Tibial nerve (tissue), 4 donors: ENCODE results near the gene SEL1L3. TPM values are rescaled to one million over a fixed set of nuclear protein-coding genes. Genes with fewer than 3 reads are reported as not detected.
A peak's percentile ranks its signal among the peaks of the same experiment; 100 is the strongest.

Experiments
- DNase-seq, 2 donors: peaks; one replicate each; pipeline ENCODE4 v3.0.0-alpha.2; 2019; ENCODE audit warnings: low spot score in 2 of 2
- H3K27ac ChIP-seq, 4 donors: fragments of 200-600 bp; sonication (generic) in 3 of 4; one replicate each; pipeline ENCODE4 v1.5.1; 2017 to 2019; ENCODE audit warnings: mild to moderate bottlenecking in 1 of 4
- H3K27me3 ChIP-seq, 2 donors: fragments of 200-600 bp; sonication (generic) in 1 of 2; one replicate each; pipeline versions ENCODE4 v1.5.1 to v1.6.0; 2017 to 2019
- H3K36me3 ChIP-seq, 3 donors: fragments of 200-600 bp; sonication (generic); one replicate each; pipeline ENCODE4 v1.5.1; 2018 to 2019
- H3K4me1 ChIP-seq, 4 donors: fragments of 200-600 bp; sonication (generic) in 3 of 4; one replicate each; pipeline ENCODE4 v1.5.1; 2017 to 2019
- H3K4me3 ChIP-seq, 4 donors: fragments of 200-600 bp; sonication (generic) in 3 of 4; one replicate each; pipeline ENCODE4 v1.5.1; 2017 to 2019; ENCODE audit warnings: mild to moderate bottlenecking in 1 of 4, moderate library complexity in 1 of 4
- H3K9me3 ChIP-seq, 4 donors: fragments of 200-600 bp; sonication (generic) in 3 of 4; one replicate each; pipeline ENCODE4 v1.5.1; 2017 to 2019
- EP300 ChIP-seq, 2 donors: sonication (generic); formaldehyde crosslinking; IDR thresholded peaks; one replicate each; pipeline ENCODE4 v1.6.1; 2017; ENCODE audit warnings: antibody characterized with exemption in 2 of 2, mild to moderate bottlenecking in 1 of 2
- POLR2A ChIP-seq, 2 donors: fragments of 450-650 bp; IDR thresholded peaks; one replicate each; pipeline ENCODE4 v1.6.1; 2017; ENCODE audit warnings: antibody characterized with exemption in 2 of 2, mild to moderate bottlenecking in 2 of 2, moderate library complexity in 2 of 2
- WGBS, 2 donors: methylation state at CpG; one replicate each; pipeline ENCODE4 v1.1.5; 2018; 5-methylcytosine and 5-hydroxymethylcytosine counted together
- total RNA-seq, 4 donors: library from RNA; depleted of rRNA; stranded (reverse); fragments of >200 nt; gene quantifications; one replicate each; pipeline ENCODE4 v1.1.0, GENCODE V29; 2016
- TF ChIP-seq, protein P1 (sequence below), 5 experiments: fragments of 200-600 bp in 3 of 5; fragments of 450-650 bp in 2 of 5; sonication (generic) in 3 of 5; IDR thresholded peaks; one replicate each; pipeline ENCODE4 v1.5.1; 2016 to 2019; ENCODE audit warnings: antibody characterized with exemption in 5 of 5, mild to moderate bottlenecking in 3 of 5, moderate library complexity in 2 of 5

Gene SEL1L3
- total RNA-seq, 4 donors from 2014 or later, result 8.7 to 19.0 (median 11.1) TPM

- peaks cover 0 to 3% (median 0%) of the 10 kb centered on the region in 4 donors for H3K4me1 ChIP-seq
- TF ChIP-seq POLR2A (IDR thresholded peaks at IDR 0.05) (no peak), EP300 (IDR thresholded peaks at IDR 0.05) (no peak)
- TF ChIP-seq, protein P1, sequence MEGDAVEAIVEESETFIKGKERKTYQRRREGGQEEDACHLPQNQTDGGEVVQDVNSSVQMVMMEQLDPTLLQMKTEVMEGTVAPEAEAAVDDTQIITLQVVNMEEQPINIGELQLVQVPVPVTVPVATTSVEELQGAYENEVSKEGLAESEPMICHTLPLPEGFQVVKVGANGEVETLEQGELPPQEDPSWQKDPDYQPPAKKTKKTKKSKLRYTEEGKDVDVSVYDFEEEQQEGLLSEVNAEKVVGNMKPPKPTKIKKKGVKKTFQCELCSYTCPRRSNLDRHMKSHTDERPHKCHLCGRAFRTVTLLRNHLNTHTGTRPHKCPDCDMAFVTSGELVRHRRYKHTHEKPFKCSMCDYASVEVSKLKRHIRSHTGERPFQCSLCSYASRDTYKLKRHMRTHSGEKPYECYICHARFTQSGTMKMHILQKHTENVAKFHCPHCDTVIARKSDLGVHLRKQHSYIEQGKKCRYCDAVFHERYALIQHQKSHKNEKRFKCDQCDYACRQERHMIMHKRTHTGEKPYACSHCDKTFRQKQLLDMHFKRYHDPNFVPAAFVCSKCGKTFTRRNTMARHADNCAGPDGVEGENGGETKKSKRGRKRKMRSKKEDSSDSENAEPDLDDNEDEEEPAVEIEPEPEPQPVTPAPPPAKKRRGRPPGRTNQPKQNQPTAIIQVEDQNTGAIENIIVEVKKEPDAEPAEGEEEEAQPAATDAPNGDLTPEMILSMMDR (IDR thresholded peaks at IDR 0.05), result no peak
- no peaks in the 10 kb centered on the region for H3K36me3 ChIP-seq
- peak overlapping the region in 1 of 4 donors; percentile 37 for H3K27ac ChIP-seq
- no peaks in the 10 kb centered on the region for H3K27me3 ChIP-seq
- H3K4me3 ChIP-seq, result no peak overlapping the region
- WGBS, 2 donors, result 94% methylated on average over 3 of the region's 3 CpGs
- no peak for DNase-seq
- no peaks in the 10 kb centered on the region for H3K9me3 ChIP-seq
Observed at GRCh38 chr4:25904748-25905082, 41.9 kb upstream of the SEL1L3 start.

DNA sequence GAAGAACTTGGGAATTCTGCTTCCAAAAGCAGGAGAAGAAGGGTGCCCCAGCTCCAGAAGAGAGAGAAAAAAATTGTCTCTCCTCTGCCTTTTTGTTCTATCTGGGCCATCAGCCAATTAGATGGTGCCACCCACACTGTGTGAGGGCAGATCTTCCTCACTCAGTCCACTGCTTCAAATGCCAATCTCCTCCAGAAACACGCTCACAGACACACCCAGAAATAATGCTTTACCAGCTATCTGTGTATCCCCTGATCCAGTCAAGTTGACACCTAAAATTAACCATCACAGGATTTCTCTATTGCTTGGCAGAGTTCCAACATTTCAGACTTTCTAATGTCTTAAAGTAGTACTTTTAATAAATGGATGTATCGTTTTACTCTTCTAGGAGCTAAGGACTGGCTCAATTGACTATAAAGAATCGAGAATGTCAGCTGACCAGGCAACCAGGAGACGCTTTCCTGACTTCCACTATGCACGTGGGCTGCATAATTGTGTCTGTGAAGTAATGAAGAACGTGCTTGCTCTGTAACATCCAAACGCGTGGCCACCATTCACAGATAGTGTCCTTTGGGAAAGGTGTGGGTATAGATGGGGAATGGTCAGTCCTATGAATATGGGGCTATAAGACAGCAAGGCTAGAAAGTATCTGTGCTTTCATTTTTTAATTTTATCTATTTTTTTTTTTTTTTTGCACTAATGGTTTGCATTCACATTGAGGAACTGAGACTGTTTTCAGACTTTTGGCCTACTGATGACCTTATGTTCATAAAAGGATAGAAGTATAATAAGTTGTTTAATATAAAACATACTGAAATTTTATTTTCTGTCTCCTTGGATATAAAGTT, 41.3 kb upstream of the SEL1L3 start:
- Histone ChIP-seq H3K36me3 (no peaks in the 10 kb centered on the region), H3K9me3 (no peaks in the 10 kb centered on the region), H3K4me1 (peaks cover 0 to 3% (median 0%) of the 10 kb centered on the region in 4 donors), H3K27ac (peak overlapping the region in 1 of 4 donors; percentile 37), H3K27me3 (no peaks in the 10 kb centered on the region), H3K4me3 (no peak overlapping the region)
- TF ChIP-seq, protein P1 (IDR thresholded peaks at IDR 0.05), result no peak
- no peak for DNase-seq
- 69 to 70% methylated on average over 8 of the region's 8 CpGs for WGBS, 2 donors

GRCh38 chr4:25901030-25901430, 38.2 kb upstream of the SEL1L3 start:
- Histone ChIP-seq H3K9me3 (no peaks in the 10 kb centered on the region), H3K27ac (no peak overlapping the region), H3K4me3 (no peak overlapping the region), H3K4me1 (peaks cover 0 to 3% (median 0%) of the 10 kb centered on the region in 4 donors), H3K36me3 (no peaks in the 10 kb centered on the region), H3K27me3 (no peaks in the 10 kb centered on the region)
- WGBS, 2 donors, result 86 to 92% methylated on average over 10 of the region's 10 CpGs
- TF ChIP-seq, protein P1 (IDR thresholded peaks at IDR 0.05), result no peak
- TF ChIP-seq EP300 (IDR thresholded peaks at IDR 0.05) (no peak), POLR2A (IDR thresholded peaks at IDR 0.05) (no peak)
- no peak for DNase-seq

DNA sequence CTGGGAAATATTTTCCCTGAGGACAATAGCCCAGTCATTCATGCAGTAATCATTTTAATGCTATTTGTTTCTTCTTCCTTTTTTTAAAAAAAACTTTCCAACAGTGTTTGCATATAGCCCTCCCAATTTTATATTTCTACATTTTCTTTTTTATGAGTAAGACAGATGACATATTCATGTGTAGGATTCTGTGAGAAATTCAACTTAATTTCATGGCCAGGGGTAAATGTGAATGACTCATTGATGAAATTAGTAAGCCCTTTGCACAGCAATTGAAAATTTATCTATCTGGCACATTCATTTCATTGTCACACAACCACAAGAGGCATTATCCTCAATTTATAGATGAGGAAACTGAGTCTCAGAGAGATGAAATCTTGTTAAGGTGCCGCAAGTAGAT, 37.5 kb upstream of the SEL1L3 start:
- Histone ChIP-seq H3K27me3 (no peaks in the 10 kb centered on the region), H3K27ac (no peak overlapping the region), H3K9me3 (no peaks in the 10 kb centered on the region), H3K36me3 (no peaks in the 10 kb centered on the region), H3K4me1 (peaks cover 0 to 3% (median 0%) of the 10 kb centered on the region in 4 donors), H3K4me3 (no peak overlapping the region)
- WGBS, 2 donors, result 77 to 95% methylated on average over 1 of the region's 1 CpG
- TF ChIP-seq, protein P1 (IDR thresholded peaks at IDR 0.05), result no peak
- TF ChIP-seq POLR2A (IDR thresholded peaks at IDR 0.05) (no peak), EP300 (IDR thresholded peaks at IDR 0.05) (no peak)
- DNase-seq, result no peak

DNA sequence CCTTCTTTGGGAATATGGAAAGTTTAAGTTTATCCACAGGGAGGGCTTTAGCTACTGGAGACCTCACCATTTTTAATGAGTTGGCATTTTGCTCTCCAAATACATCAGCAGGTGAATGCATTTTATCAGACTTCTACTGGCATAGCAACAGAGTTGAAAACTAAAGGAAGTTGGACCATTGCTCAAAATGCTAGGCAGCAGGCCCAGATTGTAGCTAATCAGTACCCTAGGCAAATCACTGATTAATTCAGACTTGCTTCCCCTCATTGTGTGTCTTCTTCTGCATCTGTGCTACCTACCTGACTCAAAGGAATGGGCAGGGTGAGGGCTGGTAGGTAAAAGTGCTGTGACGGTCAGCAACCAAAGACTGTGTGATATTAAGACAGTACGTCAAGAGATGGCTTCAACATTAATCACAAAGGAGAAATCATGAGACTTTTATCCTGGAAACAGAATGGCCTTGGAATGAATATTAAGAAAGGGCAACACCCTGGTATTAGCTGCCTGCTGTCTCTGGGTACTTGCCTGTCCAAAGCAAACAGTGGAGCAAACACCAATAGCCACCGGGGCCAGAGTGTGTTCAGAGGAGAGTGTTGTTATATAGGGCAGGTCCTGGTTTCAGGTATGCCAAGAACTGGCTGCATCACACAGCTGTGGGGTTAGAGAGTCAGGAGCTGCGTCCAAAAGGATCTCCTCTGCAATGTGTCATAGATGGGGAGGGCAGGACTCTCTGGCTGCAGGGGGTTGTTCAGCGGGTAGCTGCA, 34.2 kb upstream of the SEL1L3 start:
- H3K27ac ChIP-seq, result no peak overlapping the region
- no peaks in the 10 kb centered on the region for H3K27me3 ChIP-seq
- no peaks in the 10 kb centered on the region for H3K36me3 ChIP-seq
- no peak overlapping the region for H3K4me3 ChIP-seq
- no peak for DNase-seq
- WGBS, 2 donors, result 76 to 88% methylated on average over 5 of the region's 5 CpGs
- no peaks in the 10 kb centered on the region for H3K9me3 ChIP-seq
- no peaks in the 10 kb centered on the region for H3K4me1 ChIP-seq
- TF ChIP-seq POLR2A (IDR thresholded peaks at IDR 0.05) (no peak), EP300 (IDR thresholded peaks at IDR 0.05) (no peak)
- TF ChIP-seq, protein P1 (IDR thresholded peaks at IDR 0.05), result no peak
